Fibroblast of skin of scalp (primary cell): Measurements from ENCODE around the gene TANC1.

Source experiments
- DNase-seq: peaks from one replicate; pipeline ENCODE4 v3.0.0-alpha.2; 2013

TANC1 gene

GRCh38 chr2:158963071-158963470 lies 5.4 kb upstream of the TANC1 start:
- DNase-seq, result no peak

DNA sequence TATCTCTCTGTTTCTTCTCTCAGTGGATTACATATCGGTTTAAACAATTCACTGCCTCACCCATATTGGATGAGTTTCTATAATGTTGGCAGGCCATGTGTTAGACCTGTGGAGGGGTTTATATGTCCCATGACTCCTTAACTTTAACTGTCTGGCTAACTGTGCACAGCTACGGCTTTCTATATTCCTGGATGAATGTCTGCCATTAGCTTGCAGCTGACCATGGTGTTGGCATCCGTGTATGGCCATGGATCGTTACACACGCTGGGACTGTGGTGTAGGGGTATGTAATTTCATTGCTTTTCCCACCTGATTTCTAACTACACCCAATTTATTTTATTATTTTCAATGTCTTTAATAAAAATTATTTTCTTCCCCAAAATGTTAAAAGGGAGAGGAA lies 3.3 kb upstream of the TANC1 start:
- DNase-seq, result no peak

- DNase-seq, result peak; percentile 57
Observed at GRCh38 chr2:158965641-158966040, 2.8 kb upstream of the TANC1 start.

- DNase-seq, result no peak
Observed at GRCh38 chr2:158966312-158966711, 2.1 kb upstream of the TANC1 start.

GRCh38 chr2:158967114-158967730 lies 1.2 kb upstream of the TANC1 start:
- no peak for DNase-seq

GRCh38 chr2:158967731-158968395 lies 577 bp upstream of the TANC1 start:
- peak; percentile 81 for DNase-seq

DNA sequence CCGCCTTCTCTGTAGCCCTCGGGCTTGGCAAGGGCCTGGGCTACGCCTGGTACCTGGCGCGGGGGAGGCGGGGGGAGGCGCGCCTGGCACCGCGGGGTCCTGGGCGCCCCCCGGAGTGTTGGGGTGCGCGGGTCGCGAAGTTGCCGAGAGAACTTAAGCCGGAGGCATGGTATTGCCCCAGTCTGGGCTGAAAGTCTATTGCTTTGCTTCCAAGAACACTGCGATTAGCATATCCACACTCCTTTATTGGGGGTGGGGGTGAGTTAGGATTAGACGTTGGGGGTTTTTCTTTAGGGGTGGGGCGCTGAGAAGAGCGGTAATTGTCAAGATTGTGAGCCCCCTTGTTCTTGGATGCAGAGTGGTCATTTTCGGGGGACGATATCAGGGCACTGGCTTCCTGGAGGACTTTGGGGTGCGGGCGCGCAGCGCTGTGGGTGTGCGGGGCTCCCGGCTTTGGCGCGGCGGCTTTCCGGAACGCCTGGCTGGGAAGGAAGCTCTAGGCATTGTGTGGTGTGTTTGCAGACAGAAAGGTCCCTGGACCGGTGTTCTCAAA lies 798 bp downstream of the TANC1 start:
- no peak for DNase-seq

DNA sequence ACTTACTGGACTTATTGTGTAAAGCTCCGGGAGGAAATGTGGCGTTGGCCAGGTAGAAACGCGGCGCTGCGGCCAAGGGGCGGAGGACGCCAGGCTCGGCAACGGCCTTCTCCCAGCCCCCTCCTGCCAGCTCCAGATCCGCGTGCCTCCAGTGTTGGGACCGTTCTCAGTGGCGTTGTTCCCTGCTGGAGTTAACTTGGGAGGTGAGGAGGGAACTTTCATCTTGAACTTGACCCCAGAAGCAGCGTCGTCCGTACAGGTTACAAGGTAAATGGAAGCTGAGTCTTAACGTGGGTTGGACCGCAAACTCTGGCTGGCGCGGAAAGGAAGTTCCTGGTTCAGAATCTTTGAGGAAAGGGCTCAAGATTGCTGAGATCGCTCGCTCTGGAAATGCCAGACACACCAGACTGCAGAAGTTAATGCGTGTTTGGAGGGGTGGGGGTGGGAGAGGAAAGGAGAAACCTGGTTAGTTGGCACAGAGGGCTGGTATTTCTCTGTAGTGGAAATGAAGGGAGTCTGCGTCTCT lies 1.3 kb downstream of the TANC1 start:
- no peak for DNase-seq

DNA sequence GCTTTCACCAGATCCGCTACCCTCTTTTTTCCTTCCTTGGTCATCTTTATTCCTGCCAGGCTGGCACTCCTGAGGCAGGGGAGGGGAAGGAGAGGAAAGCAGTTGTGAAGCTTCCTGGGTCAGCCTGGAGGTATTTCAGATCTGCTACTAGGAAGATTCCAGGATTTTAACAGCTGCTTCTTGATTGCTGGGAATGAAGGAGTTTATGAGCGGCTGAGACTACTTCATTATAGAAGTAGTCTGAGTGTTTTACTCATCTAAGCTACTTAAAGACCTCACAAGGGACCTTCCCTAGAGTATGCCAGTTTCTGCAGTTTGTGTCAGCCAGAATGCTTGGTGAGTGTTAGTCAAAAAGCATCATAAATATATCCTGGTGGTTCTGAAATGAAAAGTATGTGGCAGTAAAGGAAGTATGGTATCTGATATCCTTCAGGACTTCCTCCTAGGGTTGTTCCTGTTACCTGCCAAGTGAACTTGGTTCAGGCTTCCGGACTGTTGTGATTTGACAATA lies 1.9 kb downstream of the TANC1 start:
- DNase-seq, result peak; percentile 40

- peak; percentile 59 for DNase-seq
Observed at GRCh38 chr2:158973116-158973956, 4.9 kb downstream of the TANC1 start.

DNA sequence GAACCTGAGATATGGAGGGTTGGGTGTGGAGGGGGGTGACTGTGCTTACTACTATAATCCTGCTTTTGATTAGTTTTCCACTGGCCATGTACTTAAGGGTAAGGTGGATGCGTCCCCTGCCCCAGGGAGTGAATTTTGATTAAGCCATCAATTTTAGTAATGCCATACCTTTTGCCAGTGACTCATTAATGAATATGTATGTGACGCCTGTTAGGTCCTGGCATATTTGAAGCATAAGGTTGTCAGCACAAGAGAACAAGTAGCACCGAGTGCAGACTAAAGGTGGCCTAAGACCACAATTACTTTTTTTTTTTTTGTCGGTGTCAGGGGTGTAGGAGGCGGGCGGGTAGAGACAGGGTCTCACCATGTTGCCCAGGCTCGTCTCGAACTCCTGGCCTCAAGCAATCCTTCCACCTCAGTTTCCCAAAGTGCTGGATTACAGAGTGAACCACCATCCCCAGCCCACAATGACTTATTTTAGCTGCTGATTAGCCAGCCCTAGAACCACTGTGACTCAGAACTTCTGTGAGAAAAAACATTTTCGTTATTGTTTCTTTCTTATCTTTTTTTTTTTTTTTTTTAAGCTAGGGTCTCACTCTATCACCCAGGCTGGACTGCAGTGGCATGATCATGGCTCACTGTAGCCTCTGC lies 7.0 kb downstream of the TANC1 start:
- DNase-seq, result no peak

GRCh38 chr2:158979772-158980171 lies 11.3 kb downstream of the TANC1 start:
- no peak for DNase-seq

- no peak for DNase-seq
Observed at GRCh38 chr2:158984604-158985135, 16.2 kb downstream of the TANC1 start.

DNA sequence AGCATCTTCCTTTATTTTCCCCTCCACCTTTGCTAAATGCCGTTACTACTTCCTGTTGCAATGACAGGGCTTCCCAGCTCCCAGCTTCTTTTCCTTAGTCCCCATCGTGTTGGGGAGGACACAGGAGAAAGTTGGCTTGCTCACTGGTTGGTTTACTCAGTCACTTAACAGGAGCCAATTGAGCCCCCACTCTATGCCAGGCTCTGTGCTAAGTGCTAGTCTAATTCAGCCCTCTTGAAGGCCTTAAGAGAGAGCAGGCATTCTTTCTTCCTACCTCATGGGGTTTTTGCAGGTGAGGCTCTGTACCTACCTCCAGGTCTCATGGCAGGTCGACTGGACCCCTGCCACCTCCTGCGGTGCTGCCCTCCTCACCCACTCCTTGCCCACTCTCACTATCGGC lies 20.1 kb downstream of the TANC1 start:
- DNase-seq, result no peak

GRCh38 chr2:158989165-158989564 lies 20.7 kb downstream of the TANC1 start:
- no peak for DNase-seq

GRCh38 chr2:158990397-158991214 lies 22.2 kb downstream of the TANC1 start:
- peak; percentile 88 for DNase-seq

DNA sequence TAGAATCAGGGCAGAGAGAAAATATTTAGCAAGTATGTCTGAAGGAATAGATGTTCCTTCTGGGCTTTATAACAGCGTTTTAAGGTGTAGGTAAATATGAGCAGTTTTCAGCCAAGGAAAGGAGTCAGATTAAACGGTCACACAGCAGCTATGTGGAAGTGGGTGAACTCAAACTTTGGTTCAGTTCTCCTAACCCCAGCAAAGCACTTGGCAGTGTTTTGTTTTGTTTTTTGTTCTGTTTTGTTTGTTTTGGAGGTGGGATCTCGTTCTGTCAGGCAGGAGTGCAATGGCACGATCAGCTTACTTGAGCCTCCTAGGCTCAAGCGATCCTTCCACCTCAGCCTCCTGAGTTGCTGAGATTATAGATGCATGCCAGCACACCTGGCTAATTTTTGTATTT lies 24.6 kb downstream of the TANC1 start:
- no peak for DNase-seq

DNA sequence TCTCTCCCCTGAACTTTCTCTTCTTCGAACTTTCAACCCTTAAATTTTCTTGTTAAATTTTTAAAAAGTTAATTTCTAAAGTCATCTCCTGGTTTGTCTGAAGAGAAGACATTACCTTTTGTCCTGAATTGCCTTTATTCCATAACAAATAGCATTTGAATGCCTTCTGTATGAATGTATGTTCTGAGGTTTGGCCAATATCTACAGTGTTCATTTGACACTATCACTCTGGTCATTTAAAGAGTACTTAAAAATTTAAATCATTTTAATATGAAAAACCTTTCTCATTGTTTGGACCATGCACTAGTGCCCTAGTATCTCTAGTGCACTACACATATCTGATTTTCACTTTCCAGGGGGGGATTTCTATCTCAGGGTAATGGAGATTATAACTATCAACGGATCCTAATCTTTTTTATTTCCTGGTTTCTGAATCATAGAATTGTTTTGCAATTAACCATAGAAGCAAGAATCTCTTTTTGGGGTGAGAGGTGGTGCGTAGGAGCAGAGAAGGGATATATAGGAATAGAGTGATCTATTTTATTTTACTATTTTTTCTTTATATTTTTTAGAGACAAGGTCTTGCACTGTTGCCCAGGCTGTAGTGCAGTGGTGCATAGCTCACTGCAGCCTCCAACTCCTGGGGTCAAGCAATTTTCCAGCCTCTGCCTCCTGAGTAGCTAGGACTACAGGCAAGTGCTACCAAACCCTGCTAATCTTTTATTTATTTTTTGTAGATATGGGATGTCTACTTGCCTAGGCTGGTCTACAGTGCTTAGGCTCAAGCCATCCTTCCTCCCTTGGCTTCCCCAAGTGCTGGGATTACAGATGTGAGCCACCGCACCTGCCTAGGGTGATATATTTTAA lies 25.5 kb downstream of the TANC1 start:
- no peak for DNase-seq

DNA sequence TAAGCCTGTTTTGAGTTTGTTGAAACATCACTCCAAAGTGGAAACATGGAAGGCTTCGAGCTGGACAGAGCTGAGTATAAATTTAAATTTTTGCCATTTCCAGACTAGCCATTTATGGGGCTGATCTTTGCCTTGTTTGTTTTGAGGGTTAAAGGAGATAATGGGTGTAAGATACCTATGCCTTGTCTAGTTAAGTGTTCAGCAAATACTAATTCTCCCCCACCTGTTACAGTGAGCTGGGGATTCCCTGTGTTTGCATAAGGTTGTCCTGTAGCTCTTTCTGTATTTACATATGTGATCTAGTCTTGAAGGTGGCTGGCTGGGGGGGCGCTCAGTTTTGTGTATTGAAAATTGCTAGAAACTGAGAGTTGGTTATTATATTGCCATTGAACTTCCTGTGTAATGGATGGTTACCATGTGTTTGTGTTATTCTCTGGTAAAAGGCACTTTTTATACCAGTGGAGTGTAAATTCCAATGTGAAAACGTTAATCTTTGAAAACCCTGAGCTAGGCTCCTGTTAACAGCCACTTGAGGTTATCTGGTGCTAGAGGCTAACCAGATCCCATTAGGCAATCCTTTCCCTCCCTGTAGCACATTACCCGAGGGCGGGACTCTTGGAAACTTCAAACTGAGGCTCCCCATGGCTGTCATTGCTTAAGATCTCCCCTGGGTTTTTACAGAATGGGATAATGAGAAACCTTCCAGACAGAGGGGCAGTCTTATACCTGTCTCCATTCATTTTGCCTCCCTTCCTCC lies 26.7 kb downstream of the TANC1 start:
- no peak for DNase-seq
